Measurements from ENCODE around the gene FSTL4. TPM values are rescaled to one million over a fixed set of nuclear protein-coding genes. Genes with fewer than 3 reads are reported as not detected.

Gene FSTL4
- total and polyA plus RNA-seq, 2 experiments from 2014 or later: 1.4 to 2.8 TPM

- TF ChIP-seq ZNF462 (CRISPR knock-in tag; IDR thresholded peaks at IDR 0.05) (no peak), POLR2AphosphoS5 (IDR thresholded peaks at IDR 0.05; ENCODE audit: low read depth) (no peak), JUNB (IDR thresholded peaks at IDR 0.05; ENCODE audit: unreplicated experiment) (no peak), EZH2phosphoT487 (IDR thresholded peaks at IDR 0.05; ENCODE audit: unreplicated experiment) (no peak), ZNF331 (CRISPR knock-in tag; IDR thresholded peaks at IDR 0.05; ENCODE audit: low read depth) (no peak), STAT1 (IDR thresholded peaks at IDR 0.05; ENCODE audit: unreplicated experiment) (no peak)
- TF ChIP-seq, protein P1, sequence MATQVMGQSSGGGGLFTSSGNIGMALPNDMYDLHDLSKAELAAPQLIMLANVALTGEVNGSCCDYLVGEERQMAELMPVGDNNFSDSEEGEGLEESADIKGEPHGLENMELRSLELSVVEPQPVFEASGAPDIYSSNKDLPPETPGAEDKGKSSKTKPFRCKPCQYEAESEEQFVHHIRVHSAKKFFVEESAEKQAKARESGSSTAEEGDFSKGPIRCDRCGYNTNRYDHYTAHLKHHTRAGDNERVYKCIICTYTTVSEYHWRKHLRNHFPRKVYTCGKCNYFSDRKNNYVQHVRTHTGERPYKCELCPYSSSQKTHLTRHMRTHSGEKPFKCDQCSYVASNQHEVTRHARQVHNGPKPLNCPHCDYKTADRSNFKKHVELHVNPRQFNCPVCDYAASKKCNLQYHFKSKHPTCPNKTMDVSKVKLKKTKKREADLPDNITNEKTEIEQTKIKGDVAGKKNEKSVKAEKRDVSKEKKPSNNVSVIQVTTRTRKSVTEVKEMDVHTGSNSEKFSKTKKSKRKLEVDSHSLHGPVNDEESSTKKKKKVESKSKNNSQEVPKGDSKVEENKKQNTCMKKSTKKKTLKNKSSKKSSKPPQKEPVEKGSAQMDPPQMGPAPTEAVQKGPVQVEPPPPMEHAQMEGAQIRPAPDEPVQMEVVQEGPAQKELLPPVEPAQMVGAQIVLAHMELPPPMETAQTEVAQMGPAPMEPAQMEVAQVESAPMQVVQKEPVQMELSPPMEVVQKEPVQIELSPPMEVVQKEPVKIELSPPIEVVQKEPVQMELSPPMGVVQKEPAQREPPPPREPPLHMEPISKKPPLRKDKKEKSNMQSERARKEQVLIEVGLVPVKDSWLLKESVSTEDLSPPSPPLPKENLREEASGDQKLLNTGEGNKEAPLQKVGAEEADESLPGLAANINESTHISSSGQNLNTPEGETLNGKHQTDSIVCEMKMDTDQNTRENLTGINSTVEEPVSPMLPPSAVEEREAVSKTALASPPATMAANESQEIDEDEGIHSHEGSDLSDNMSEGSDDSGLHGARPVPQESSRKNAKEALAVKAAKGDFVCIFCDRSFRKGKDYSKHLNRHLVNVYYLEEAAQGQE (IDR thresholded peaks at IDR 0.05; ENCODE audit: unreplicated experiment): no peak
- TF ChIP-seq, protein P2, sequence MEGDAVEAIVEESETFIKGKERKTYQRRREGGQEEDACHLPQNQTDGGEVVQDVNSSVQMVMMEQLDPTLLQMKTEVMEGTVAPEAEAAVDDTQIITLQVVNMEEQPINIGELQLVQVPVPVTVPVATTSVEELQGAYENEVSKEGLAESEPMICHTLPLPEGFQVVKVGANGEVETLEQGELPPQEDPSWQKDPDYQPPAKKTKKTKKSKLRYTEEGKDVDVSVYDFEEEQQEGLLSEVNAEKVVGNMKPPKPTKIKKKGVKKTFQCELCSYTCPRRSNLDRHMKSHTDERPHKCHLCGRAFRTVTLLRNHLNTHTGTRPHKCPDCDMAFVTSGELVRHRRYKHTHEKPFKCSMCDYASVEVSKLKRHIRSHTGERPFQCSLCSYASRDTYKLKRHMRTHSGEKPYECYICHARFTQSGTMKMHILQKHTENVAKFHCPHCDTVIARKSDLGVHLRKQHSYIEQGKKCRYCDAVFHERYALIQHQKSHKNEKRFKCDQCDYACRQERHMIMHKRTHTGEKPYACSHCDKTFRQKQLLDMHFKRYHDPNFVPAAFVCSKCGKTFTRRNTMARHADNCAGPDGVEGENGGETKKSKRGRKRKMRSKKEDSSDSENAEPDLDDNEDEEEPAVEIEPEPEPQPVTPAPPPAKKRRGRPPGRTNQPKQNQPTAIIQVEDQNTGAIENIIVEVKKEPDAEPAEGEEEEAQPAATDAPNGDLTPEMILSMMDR (conservative IDR thresholded peaks at IDR 0.05; ENCODE audit: low read depth in 2 of 2): no peak
- TF ChIP-seq, protein P3, sequence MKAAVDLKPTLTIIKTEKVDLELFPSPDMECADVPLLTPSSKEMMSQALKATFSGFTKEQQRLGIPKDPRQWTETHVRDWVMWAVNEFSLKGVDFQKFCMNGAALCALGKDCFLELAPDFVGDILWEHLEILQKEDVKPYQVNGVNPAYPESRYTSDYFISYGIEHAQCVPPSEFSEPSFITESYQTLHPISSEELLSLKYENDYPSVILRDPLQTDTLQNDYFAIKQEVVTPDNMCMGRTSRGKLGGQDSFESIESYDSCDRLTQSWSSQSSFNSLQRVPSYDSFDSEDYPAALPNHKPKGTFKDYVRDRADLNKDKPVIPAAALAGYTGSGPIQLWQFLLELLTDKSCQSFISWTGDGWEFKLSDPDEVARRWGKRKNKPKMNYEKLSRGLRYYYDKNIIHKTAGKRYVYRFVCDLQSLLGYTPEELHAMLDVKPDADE (IDR thresholded peaks at IDR 0.05): no peak
These were observed 130.3 kb downstream of the FSTL4 start (continued) for GRCh38 chr5:133482028-133482427.
